Esophagus muscularis mucosa (tissue), 4 donors: Measurements from ENCODE around the gene BCS1L. TPM values are rescaled to one million over a fixed set of nuclear protein-coding genes. Genes with fewer than 3 reads are reported as not detected.
A peak's percentile ranks its signal among the peaks of the same experiment; 100 is the strongest.

Experiments used
- DNase-seq: peaks from one replicate; pipeline ENCODE4 v3.0.0-alpha.2; 2017; ENCODE audit errors: extremely low spot score
- H3K27ac ChIP-seq, 4 donors: fragments of 200-600 bp; sonication (generic); replicated peaks in 1 of 4; 1 replicate in 3 of 4; 2 replicates in 1 of 4; pipeline ENCODE4 v1.5.1; 2016 to 2019; ENCODE audit warnings: mild to moderate bottlenecking in 1 of 4
- H3K27me3 ChIP-seq, 4 donors: fragments of 200-600 bp; sonication (generic); one replicate each; pipeline versions ENCODE4 v1.5.1 to v1.6.0; 2016 to 2019
- H3K36me3 ChIP-seq, 4 donors: fragments of 200-600 bp; sonication (generic); one replicate each; pipeline ENCODE4 v1.5.1; 2016 to 2019
- H3K4me1 ChIP-seq, 4 donors: fragments of 200-600 bp; sonication (generic); one replicate each; pipeline ENCODE4 v1.5.1; 2016 to 2019
- H3K4me3 ChIP-seq, 4 donors: fragments of 200-600 bp; sonication (generic); 1 replicate in 2 of 4; 2 replicates in 2 of 4; pipeline ENCODE4 v1.5.1; 2016 to 2019; ENCODE audit warnings: mild to moderate bottlenecking in 4 of 4, moderate library complexity in 1 of 4
- H3K9me3 ChIP-seq, 4 donors: fragments of 200-600 bp; sonication (generic); 1 replicate in 3 of 4; 2 replicates in 1 of 4; pipeline ENCODE4 v1.5.1; 2016 to 2019
- EP300 ChIP-seq: sonication (generic); formaldehyde crosslinking; IDR thresholded peaks from one replicate; pipeline ENCODE4 v1.6.1; 2017; ENCODE audit warnings: antibody characterized with exemption
- POLR2A ChIP-seq: fragments of 450-650 bp; IDR thresholded peaks from one replicate; pipeline ENCODE4 v1.6.1; 2017; ENCODE audit warnings: antibody characterized with exemption, moderate library complexity, mild to moderate bottlenecking, low read depth
- POLR2AphosphoS5 ChIP-seq, 2 donors: sonication (generic); formaldehyde crosslinking; IDR thresholded peaks; one replicate each; pipeline ENCODE4 v1.6.1; 2017; ENCODE audit warnings: antibody characterized with exemption in 2 of 2
- WGBS: methylation state at CpG from one replicate; pipeline ENCODE4 v1.1.5; 2018; 5-methylcytosine and 5-hydroxymethylcytosine counted together
- intact Hi-C: fragments of 100-400 bp; cut with DNase I; formaldehyde crosslinking; loops from one replicate; pipeline ENCODE4 v1.15.1; 2023
- total RNA-seq, 4 donors: library from RNA; depleted of rRNA; stranded (reverse); fragments of >200 nt; gene quantifications; one replicate each; pipeline versions ENCODE4 v1.1.0 to v1.2.1, GENCODE V29; 2016
- TF ChIP-seq, protein P1 (sequence below), 3 experiments: fragments of 200-600 bp in 2 of 3; fragments of 450-650 bp in 1 of 3; sonication (generic) in 2 of 3; IDR thresholded peaks; one replicate each; pipeline ENCODE4 v1.5.1; 2017 to 2019; ENCODE audit warnings: antibody characterized with exemption in 3 of 3, mild to moderate bottlenecking in 2 of 3, moderate library complexity in 1 of 3

Gene BCS1L
- total RNA-seq, 4 donors from 2014 or later = 21.3 to 27.3 (median 25.6) TPM

DNA sequence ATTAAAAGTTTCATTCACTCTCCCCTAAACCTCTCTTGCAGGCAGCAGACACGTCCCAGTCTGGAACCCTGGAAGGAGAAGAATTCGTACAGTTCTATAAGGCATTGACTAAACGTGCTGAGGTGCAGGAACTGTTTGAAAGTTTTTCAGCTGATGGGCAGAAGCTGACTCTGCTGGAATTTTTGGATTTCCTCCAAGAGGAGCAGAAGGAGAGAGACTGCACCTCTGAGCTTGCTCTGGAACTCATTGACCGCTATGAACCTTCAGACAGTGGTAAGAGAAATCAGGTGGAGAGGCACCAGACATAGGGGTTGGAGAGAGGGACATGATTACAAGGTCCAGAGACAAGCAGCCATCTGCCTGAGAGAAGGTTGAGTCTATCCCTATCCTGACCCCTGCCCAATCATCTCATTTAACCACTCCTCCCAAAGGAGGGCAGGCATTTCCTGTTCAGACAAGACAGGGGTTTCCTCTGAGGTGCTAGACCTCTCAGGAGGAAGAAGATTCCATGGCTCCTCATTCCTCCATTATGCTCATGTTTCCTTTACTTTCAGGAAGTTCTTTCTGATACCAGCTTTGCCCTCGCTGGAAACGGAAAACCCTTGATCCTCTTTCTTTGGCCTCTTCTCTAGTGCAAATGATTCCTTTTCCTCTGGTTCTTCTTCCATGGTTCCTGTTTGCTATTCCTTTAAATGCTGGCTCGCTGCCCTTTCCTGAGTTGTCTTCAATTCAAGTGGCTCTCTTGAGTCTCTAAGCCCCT lies 36.7 kb upstream of the BCS1L start:
- Histone ChIP-seq H3K4me1 (peaks cover 0 to 14% (median 12%) of the 10 kb centered on the region in 4 donors), H3K27me3 (no peaks in the 10 kb centered on the region), H3K9me3 (no peaks in the 10 kb centered on the region), H3K36me3 (peaks cover 0 to 34% (median 2%) of the 10 kb centered on the region in 4 donors), H3K4me3 (no peak overlapping the region), H3K27ac (peak overlapping the region in 1 of 4 donors; percentile 36)
- WGBS = 53% methylated on average over 7 of the region's 7 CpGs
- intact Hi-C loops = no loop called here
- DNase-seq = no peak
- TF ChIP-seq POLR2A (no peak), EP300 (no peak), POLR2AphosphoS5 (IDR thresholded peaks at IDR 0.05) (no peak)
- TF ChIP-seq, protein P1, sequence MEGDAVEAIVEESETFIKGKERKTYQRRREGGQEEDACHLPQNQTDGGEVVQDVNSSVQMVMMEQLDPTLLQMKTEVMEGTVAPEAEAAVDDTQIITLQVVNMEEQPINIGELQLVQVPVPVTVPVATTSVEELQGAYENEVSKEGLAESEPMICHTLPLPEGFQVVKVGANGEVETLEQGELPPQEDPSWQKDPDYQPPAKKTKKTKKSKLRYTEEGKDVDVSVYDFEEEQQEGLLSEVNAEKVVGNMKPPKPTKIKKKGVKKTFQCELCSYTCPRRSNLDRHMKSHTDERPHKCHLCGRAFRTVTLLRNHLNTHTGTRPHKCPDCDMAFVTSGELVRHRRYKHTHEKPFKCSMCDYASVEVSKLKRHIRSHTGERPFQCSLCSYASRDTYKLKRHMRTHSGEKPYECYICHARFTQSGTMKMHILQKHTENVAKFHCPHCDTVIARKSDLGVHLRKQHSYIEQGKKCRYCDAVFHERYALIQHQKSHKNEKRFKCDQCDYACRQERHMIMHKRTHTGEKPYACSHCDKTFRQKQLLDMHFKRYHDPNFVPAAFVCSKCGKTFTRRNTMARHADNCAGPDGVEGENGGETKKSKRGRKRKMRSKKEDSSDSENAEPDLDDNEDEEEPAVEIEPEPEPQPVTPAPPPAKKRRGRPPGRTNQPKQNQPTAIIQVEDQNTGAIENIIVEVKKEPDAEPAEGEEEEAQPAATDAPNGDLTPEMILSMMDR (IDR thresholded peaks at IDR 0.05) = no peak

DNA sequence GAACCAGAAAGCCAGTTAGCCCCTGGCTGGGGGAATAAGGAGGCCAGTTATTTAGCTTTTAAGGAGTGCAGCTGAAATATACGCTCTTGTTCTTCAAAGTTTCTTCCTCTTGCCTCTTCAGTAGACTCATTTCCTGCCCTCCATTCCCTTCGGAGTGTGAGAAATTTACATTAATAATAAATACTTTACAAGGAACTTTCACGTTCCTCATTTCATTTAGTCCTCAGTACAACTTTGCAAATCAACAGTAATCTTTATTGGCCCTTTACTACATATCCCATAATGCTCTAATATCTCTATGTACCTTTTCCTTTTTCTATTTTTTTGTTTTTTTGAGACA lies 36.1 kb upstream of the BCS1L start:
- TF ChIP-seq POLR2AphosphoS5 (IDR thresholded peaks at IDR 0.05) (no peak), POLR2A (no peak), EP300 (no peak)
- TF ChIP-seq, protein P1 (IDR thresholded peaks at IDR 0.05) = no peak
- Histone ChIP-seq H3K27ac (no peak overlapping the region), H3K4me3 (no peak overlapping the region), H3K4me1 (peaks cover 0 to 14% (median 12%) of the 10 kb centered on the region in 4 donors), H3K36me3 (peaks cover 0 to 39% (median 2%) of the 10 kb centered on the region in 4 donors), H3K9me3 (no peaks in the 10 kb centered on the region), H3K27me3 (no peaks in the 10 kb centered on the region)
- WGBS = 60% methylated on average over 3 of the region's 3 CpGs
- intact Hi-C loops = no loop called here
- DNase-seq = no peak

DNA sequence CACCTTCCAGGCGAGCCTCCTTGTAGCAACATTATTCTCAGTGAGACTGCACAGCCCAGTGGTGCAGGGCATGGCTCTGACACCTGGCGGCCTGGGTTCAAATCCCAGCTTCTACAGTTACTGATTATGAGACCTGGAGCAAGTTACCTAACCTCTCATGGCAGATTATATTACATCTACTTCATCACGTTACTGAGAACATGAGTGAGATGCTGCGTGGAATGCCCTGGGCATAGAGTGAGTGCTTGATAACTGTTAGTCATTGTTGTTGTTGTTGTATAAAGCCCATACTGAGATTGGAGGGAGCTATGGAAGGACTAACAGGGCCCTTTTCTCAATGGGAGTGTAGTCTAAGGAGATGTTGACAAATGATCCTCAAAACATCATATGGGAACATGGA lies 33.1 kb upstream of the BCS1L start:
- DNase-seq = no peak
- WGBS = 93% methylated on average over 4 of the region's 4 CpGs

GRCh38 chr2:218627939-218628338 lies 31.5 kb upstream of the BCS1L start:
- Histone ChIP-seq H3K4me3 (no peak overlapping the region), H3K36me3 (peaks cover 0 to 38% (median 5%) of the 10 kb centered on the region in 4 donors), H3K4me1 (peaks cover 3 to 16% (median 11%) of the 10 kb centered on the region in 4 donors), H3K27ac (no peak overlapping the region), H3K27me3 (no peaks in the 10 kb centered on the region), H3K9me3 (no peaks in the 10 kb centered on the region)
- 97% methylated on average over 4 of the region's 4 CpGs for WGBS
- intact Hi-C loops = no loop called here
- no peak for DNase-seq
- TF ChIP-seq, protein P1 (IDR thresholded peaks at IDR 0.05) = no peak
- TF ChIP-seq EP300 (no peak), POLR2AphosphoS5 (IDR thresholded peaks at IDR 0.05) (no peak), POLR2A (no peak)

More for the DNA sequence above, 33.1 kb upstream of the BCS1L start:
- Histone ChIP-seq H3K36me3 (peaks cover 0 to 33% (median 0%) of the 10 kb centered on the region in 4 donors), H3K4me1 (peaks cover 1 to 26% (median 21%) of the 10 kb centered on the region in 4 donors), H3K4me3 (no peak overlapping the region), H3K27me3 (no peaks in the 10 kb centered on the region), H3K27ac (no peak overlapping the region), H3K9me3 (no peaks in the 10 kb centered on the region)
- TF ChIP-seq POLR2AphosphoS5 (IDR thresholded peaks at IDR 0.05) (no peak), EP300 (no peak), POLR2A (no peak)
- TF ChIP-seq, protein P1 (IDR thresholded peaks at IDR 0.05) = no peak
- intact Hi-C loops = no loop called here

GRCh38 chr2:218631837-218632236 lies 27.6 kb upstream of the BCS1L start:
- TF ChIP-seq, protein P1 (IDR thresholded peaks at IDR 0.05) = no peak
- TF ChIP-seq POLR2AphosphoS5 (IDR thresholded peaks at IDR 0.05) = no peak
- no peak for TF ChIP-seq POLR2A
- TF ChIP-seq EP300 = no peak
- intact Hi-C loops = no loop called here
- H3K9me3 ChIP-seq = no peaks in the 10 kb centered on the region
- H3K27me3 ChIP-seq = no peaks in the 10 kb centered on the region
- H3K4me3 ChIP-seq = no peak overlapping the region
- peaks cover 3 to 12% (median 9%) of the 10 kb centered on the region in 4 donors for H3K4me1 ChIP-seq
- no peak overlapping the region for H3K27ac ChIP-seq
- DNase-seq = no peak
- WGBS = 78% methylated on average over 4 of the region's 4 CpGs
- H3K36me3 ChIP-seq = peaks cover 32 to 65% (median 43%) of the 10 kb centered on the region in 4 donors
